Spinal cord (tissue), 10 donors: ENCODE results near the gene ATAD3A. TPM values are rescaled to one million over a fixed set of nuclear protein-coding genes. Genes with fewer than 3 reads are reported as not detected.
"Not testable (repeated sequence)": the region's sequence is repeated elsewhere in the genome, so short reads cannot be mapped to it uniquely, and the experiment has no call there.

Experiments used
- DNase-seq, 6 donors: peaks; one replicate each; pipeline versions ENCODE4 v3.0.0 to v3.0.0-alpha.2; 2013 to 2015; ENCODE audit warnings: low spot score in 6 of 6, low read depth in 4 of 6
- H3K27ac ChIP-seq: one replicate; pipeline ENCODE4 v1.5.1; 2013; ENCODE audit warnings: low read depth, low read length, control low read depth
- H3K27me3 ChIP-seq: one replicate; pipeline ENCODE4 v1.6.1; 2013; ENCODE audit warnings: low read length; ENCODE audit not compliant: control insufficient read depth, insufficient read depth
- H3K36me3 ChIP-seq: one replicate; pipeline ENCODE4 v1.6.1; 2013; ENCODE audit warnings: low read length; ENCODE audit not compliant: control insufficient read depth, insufficient read depth
- H3K4me1 ChIP-seq: one replicate; pipeline ENCODE4 v1.6.1; 2013; ENCODE audit warnings: low read length; ENCODE audit not compliant: control insufficient read depth, insufficient read depth
- H3K4me3 ChIP-seq: one replicate; pipeline ENCODE4 v1.5.1; 2013; ENCODE audit warnings: low read depth, low read length, control low read depth
- H3K9me3 ChIP-seq: one replicate; pipeline ENCODE4 v1.6.1; 2013; ENCODE audit warnings: low read length; ENCODE audit not compliant: control insufficient read depth, insufficient read depth
- WGBS: methylation state at CpG from one replicate; pipeline ENCODE4 v1.1.5; 2013; ENCODE audit warnings: missing lambda C conversion rate; ENCODE audit not compliant: insufficient coverage; 5-methylcytosine and 5-hydroxymethylcytosine counted together
- polyA plus RNA-seq, 2 donors: library from polyadenylated mRNA; unstranded; fragments of 120-200 nt; gene quantifications; one replicate each; pipeline ENCODE4 v1.2.1, GENCODE V29; 2013; ENCODE audit not compliant: insufficient read length in 2 of 2
- total RNA-seq, 2 donors: library from RNA; depleted of rRNA in 1 of 2; stranded (reverse); fragments of 120-200 nt in 1 of 2; fragments of >200 nt in 1 of 2; gene quantifications; one replicate each; pipeline versions ENCODE4 v1.2.3 to v1.2.4, GENCODE V29; 2013 to 2014
- donor health status: healthy.

ATAD3A gene
- total and polyA plus RNA-seq, 4 donors, result 9.0 to 45.7 (median 27.5) TPM

DNA sequence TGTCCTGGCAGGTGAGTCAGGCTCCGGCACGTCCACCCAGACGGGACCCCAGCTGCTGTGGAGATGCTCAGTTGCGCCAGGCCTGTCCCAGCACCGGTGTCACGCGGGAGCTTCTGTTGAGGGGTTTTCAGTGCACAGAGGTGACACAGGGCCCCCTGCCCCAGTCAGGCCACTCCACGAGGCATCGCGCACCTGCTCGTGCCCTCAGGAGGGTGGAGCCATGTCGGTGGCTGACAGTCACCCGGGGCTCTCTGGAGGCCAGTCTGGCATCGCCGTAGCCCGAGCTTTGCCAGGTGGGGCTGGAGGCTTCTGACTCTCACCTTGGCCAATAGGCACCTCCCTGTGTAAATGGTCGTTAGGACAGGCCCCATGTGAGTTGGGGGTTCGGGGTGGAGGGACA, 17.4 kb downstream of the ATAD3A start:
- H3K4me3 ChIP-seq, result no peak overlapping the region
- H3K9me3 ChIP-seq, result peaks cover 1% of the 10 kb centered on the region
- no peaks in the 10 kb centered on the region for H3K27me3 ChIP-seq
- no peak overlapping the region for H3K27ac ChIP-seq
- 98% methylated on average over 14 of the region's 18 CpGs for WGBS
- H3K4me1 ChIP-seq, result no peaks in the 10 kb centered on the region
- H3K36me3 ChIP-seq, result peaks cover 75% of the 10 kb centered on the region
- no peak for DNase-seq

DNA sequence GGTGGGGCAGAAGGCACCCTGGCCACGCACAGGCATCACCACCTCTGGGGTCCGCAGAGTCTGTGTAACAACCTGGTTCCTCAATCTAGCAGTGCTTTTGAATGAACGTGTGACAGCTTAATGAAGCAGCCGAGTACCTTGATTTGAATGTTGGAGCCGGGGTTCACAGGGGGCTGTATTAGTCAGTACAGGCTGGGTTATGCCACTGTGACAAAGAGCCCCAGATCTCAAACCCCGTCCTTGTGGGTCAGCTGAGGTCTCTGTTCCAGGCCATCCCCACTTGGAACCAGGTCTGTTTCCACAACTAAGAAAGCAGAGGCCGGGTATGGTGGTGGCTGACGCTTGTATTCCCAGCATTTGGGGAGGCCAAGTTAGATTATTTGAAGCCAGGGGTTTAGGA, 18.0 kb downstream of the ATAD3A start:
- Histone ChIP-seq H3K27ac (no peak overlapping the region), H3K27me3 (no peaks in the 10 kb centered on the region), H3K36me3 (peaks cover 77% of the 10 kb centered on the region), H3K4me1 (no peaks in the 10 kb centered on the region), H3K9me3 (peaks cover 1% of the 10 kb centered on the region), H3K4me3 (no peak overlapping the region)
- WGBS, result 97% methylated on average over 7 of the region's 8 CpGs
- DNase-seq, result no peak

DNA sequence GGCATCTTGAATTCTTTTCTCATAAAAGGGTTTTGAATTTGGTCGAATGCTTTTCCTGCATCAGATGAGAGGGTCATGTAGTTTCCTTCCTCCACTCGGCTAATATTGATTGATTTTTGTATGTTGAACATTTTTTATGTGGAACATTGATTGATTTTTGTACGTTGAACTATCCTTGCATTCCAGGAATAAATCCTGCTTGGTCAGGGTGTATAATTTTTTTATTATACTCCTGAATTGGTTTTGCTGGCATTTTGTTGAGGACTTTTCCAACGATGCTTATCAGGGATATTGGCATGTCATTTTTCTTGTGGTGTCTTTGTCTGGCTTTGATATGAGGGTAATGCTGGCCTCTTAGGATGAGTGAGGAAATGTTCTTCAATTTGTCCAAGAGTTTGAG, 20.0 kb downstream of the ATAD3A start:
- 100% methylated on average over 2 of the region's 4 CpGs for WGBS
- no peak for DNase-seq
- peaks cover 1% of the 10 kb centered on the region for H3K9me3 ChIP-seq
- H3K27ac ChIP-seq, result no peak overlapping the region
- H3K27me3 ChIP-seq, result no peaks in the 10 kb centered on the region
- no peaks in the 10 kb centered on the region for H3K4me1 ChIP-seq
- H3K4me3 ChIP-seq, result no peak overlapping the region
- H3K36me3 ChIP-seq, result peaks cover 78% of the 10 kb centered on the region

DNA sequence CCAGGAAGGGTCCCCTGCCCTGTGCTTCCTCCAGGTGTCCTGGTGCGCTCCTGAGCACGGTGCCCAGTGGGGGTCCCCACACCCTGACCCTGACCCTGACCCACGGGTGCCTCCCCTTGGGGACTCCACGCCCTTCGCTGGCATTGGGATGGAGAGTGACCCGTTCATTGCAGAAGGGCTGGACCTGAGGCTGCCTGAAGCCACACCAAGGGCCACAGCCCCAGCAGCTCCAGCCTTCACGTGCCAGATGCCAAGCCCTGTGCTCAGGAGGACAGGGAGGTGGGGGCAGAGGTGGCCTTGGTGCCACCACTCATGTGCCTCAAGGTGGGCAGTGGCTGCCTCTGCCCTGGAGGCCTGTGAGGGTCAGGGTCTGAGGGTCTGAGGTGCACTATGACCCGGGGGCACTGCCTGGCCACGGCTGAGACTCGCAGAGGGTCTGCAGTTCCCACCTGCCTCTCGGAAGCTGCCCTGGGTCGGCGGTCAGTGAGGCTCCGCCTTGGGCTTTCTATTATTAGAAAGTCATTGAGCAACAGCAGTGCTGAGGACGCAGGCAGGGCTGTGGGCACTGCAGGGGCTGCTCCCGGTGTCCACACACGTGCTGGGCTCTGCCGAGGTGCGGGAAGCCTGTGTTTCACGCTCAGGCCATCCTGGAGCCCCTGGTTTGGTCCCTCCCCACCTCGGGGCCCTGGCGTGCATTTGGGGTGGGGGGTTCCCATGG, 21.4 kb downstream of the ATAD3A start:
- not testable (repeated sequence) for DNase-seq, H3K27ac ChIP-seq, H3K4me3 ChIP-seq, H3K4me1 ChIP-seq, H3K9me3 ChIP-seq, H3K27me3 ChIP-seq
- H3K36me3 ChIP-seq, result peaks cover 79% of the 10 kb centered on the region
- 78% methylated on average over 11 of the region's 22 CpGs for WGBS

DNA sequence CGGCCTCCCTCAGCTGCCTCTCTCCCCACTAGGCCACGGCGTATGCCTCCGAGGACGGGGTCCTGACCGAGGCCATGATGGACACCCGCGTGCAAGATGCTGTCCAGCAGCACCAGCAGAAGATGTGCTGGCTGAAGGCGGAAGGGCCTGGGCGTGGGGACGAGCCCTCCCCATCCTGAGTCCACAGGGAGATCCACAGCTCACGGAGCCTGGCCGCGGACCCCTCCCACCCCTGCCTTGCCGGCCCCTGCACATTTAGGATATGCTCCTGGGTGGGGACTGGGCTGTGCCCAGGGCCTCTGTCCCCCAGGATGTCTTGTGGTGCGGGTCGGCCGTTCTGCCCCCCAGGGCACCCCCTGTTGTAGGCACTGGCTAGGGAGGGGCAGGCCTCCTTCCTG, 21.9 kb downstream of the ATAD3A start:
- WGBS, result 94% methylated on average over 6 of the region's 18 CpGs
- H3K36me3 ChIP-seq, result peaks cover 79% of the 10 kb centered on the region
- not testable (repeated sequence) for H3K4me1 ChIP-seq, H3K27me3 ChIP-seq, H3K9me3 ChIP-seq, H3K4me3 ChIP-seq, H3K27ac ChIP-seq, DNase-seq

DNA sequence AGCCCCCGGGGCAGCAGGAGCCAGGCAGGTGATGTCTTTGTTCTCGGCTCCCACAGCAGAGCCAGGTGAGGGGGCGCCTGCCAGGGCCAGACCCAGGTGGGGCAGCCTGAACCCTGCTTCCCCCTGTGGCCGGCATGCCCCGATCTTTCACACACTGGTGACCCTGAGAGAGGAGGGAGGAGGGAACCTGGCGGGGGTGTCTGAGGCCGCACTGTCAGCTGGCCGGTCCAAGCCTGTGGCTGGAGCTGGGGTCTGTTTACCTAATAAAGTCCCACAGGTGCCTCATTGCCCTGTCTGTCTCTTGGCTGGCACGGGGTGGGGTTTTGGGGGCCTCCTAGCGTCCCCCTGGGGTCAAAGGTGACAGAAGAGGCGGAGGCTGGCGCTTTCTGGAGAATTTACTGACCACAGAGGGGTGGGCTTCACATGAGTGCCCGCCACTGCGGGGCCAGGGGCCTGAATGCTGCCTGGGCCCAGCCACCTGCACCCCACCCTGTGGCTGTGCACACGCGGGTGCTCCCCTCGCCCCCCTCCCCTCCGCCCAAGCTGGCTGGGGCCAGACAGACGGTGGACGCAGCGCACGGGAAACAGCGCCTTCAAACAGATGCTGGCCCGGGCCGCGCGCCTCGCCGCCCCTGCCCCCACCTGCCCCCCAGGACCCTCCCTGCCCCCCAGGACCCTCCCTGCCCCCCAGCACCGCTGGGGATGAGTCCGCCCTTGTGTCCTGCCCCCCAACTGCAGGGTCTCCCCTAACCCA, 22.6 kb downstream of the ATAD3A start:
- 86% methylated on average over 18 of the region's 31 CpGs for WGBS
- Histone ChIP-seq H3K36me3 (peaks cover 78% of the 10 kb centered on the region), H3K9me3 (peaks cover 1% of the 10 kb centered on the region), H3K27ac (no peak overlapping the region), H3K4me3 (no peak overlapping the region), H3K27me3 (no peaks in the 10 kb centered on the region), H3K4me1 (peaks cover 14% of the 10 kb centered on the region)
- no peak for DNase-seq

DNA sequence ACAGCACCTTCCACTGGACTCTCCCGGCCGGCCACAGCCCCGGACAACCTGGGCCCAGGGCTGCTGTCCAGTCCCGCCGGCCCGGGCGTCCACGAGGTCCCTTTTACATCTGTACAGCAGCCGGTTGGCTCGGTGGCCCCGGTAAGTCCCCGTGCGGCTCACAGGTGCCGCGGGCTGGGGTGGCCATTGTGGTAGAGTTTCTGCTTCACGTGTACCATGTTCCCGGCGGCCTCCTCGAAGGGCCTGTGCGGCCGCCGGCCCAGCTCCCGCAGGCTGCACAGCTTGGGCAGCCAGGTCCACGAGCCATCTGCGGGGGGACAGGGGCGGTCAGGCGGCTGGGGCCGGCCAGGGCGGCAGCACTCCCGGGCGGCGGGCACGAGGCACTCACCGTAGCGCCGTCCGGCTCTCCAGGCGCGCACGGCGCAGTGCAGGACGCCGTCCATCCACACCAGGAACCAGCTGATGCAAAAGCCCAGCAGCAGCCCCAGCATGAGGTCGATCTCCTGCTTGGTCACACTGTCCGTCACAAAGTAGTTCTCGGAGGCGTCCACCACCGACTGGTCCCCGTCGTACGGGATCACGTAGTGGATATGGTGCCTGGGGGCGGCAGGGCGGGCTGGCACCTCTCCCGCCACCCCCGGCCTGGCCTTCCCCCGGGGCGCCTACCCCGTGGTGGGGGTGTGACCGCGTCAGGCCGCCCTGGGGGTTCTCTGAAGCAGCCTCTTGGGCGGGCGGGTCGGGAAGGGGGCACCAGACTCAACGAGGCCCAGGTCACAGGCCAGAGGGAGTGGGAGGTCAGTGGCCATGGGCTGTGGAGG, 23.4 kb downstream of the ATAD3A start:
- Histone ChIP-seq H3K4me1 (peaks cover 14% of the 10 kb centered on the region), H3K27me3 (no peaks in the 10 kb centered on the region), H3K4me3 (no peak overlapping the region), H3K27ac (no peak overlapping the region), H3K9me3 (peaks cover 1% of the 10 kb centered on the region), H3K36me3 (peaks cover 70% of the 10 kb centered on the region)
- DNase-seq, result no peak
- WGBS, result 94% methylated on average over 54 of the region's 66 CpGs

DNA sequence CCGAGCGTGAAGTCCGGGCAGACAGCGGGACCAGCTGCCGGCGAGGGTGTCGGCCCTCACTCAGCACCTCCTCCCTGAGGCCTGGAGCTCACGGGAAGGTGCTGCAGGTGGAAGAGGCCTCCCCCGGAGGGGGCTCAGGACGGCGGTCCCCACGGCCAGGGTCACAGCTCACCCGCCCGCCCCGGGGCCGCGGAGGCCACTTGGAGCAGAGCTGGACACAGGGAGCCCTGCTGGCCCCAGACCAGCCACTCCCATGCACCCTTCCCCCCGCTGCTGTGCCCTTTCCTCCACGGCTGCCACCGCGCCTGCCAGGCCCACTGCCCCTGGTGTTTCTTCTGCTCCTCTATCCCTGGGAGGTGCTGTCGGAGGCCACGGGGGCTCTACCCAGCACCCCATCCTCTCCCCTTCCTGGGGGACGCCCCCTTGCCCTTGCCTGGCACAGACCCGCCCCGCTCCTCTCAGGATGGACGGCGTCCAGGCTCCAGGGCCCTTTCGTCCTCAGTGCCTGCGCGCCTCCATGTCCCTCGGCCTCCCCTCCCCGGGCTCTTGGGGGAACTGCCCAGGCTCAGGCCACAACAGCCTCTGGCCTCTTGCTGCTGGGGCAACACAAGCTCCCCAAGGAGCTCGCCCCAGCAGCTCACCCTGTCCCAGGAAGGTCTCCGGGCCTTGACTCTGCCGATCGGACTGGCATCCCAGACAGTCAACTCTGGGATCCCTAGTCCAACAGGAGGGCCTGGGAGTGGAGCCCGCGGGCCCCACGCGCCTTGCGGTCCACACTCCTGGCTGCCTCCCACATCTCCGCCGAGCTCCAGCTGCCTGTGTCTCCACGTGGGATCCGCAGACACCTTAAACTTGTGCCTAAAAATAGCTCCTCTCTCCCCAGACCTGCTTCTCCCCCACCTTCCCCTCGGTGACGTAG, 24.3 kb downstream of the ATAD3A start:
- Histone ChIP-seq H3K4me3 (no peak overlapping the region), H3K36me3 (peaks cover 76% of the 10 kb centered on the region), H3K27ac (no peak overlapping the region), H3K27me3 (no peaks in the 10 kb centered on the region), H3K9me3 (peaks cover 1% of the 10 kb centered on the region), H3K4me1 (peaks cover 20% of the 10 kb centered on the region)
- WGBS, result 85% methylated on average over 47 of the region's 48 CpGs
- no peak for DNase-seq
